Measurements from ENCODE around the gene LRRC4C.

The LRRC4C gene

DNA sequence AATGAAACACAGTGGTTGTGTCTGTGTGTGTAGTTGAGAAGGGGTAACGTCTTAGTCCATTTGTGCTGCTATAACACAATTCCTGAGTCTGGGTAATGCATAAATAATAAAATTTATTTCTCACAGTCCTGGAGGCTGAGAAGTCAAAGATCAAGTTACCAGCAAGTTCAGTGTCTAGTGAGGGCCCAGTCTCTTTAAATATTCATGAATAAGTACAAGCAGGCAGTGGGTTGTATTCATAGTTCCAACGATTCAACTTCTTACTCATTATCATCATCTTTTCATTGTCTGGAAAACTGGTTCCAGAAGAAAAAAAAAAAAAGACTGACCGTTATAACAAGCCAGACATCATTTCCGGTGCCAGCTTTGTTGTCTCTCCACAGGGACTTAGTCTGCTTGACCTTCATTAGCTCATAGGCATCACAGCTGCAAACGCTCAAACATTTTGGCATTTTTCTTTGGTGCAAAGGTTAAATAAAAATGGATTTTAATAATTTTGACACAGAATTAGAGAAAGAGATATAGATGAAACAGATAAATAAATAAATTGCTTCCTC lies 1297.5 kb downstream of the LRRC4C start:
- Histone ChIP-seq H3K27ac (no peak overlapping the region), H3K27me3 (no peaks in the 10 kb centered on the region), H3K9me3 (replicated peaks in 1 of 11) (peaks cover 0 to 7% (median 0%) of the 10 kb centered on the region in 11 experiments; a peak in 4 of 22 replicates), H3K4me1 (no peaks in the 10 kb centered on the region; a peak in 1 of 20 replicates), H3K4me2 (no peak overlapping the region), H3K4me3 (no peak overlapping the region), H4K20me1 (no peaks in the 10 kb centered on the region), H3K9ac (no peak overlapping the region), H3K36me3 (no peaks in the 10 kb centered on the region)
- TF ChIP-seq Cebpa-rat (IDR thresholded peaks at IDR 0.05) = no peak

DNA sequence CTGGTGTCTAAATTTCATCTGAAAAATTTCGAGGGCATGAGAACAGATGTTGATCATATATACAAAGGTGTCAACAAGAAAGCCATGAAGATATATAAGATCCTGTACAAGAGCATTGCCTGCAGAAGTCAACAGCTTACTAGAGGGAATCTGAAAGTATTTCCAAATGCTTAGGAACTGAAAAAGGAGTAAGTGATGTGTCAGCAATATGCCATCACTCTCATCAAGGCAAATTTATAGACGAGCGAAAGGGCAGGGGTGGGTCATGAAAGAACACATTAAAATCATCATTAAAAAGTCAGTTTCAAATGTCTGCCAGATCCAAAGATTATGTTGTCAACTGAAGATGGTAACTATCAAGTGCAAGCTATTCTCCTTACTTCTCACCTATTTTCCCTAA lies 1299.0 kb downstream of the LRRC4C start:
- no peak for TF ChIP-seq Cebpa-rat (IDR thresholded peaks at IDR 0.05)
- Histone ChIP-seq H3K4me3 (no peak overlapping the region), H3K27me3 (no peaks in the 10 kb centered on the region), H3K27ac (no peak overlapping the region), H3K9me3 (replicated peaks in 1 of 11) (peaks cover 0 to 11% (median 0%) of the 10 kb centered on the region in 11 experiments; a peak in 4 of 22 replicates), H3K4me2 (no peak overlapping the region), H3K9ac (no peak overlapping the region), H3K4me1 (no peaks in the 10 kb centered on the region; a peak in 1 of 20 replicates), H4K20me1 (no peaks in the 10 kb centered on the region), H3K36me3 (no peaks in the 10 kb centered on the region)

DNA sequence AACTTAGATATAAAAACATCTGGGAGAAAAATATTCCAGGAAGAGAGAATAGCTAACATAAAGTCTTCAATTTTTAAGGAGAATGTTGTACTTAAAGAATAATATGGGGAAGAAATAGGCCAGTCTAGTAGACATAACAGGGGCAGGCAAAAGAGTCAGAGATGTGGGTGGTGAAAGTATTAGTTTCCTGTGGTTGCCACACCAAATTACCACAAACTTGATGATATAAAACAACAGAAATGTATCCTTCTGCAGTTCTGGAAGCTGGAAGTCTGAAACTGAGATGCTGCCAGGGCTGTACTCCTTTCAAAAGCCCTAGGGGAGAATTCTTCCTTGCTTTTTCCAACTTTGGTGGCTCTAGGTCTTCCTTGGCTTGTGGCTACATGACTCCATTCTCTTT lies 1309.7 kb downstream of the LRRC4C start:
- H4K20me1 ChIP-seq = no peaks in the 10 kb centered on the region
- H3K27me3 ChIP-seq = no peaks in the 10 kb centered on the region
- H3K36me3 ChIP-seq = no peaks in the 10 kb centered on the region
- peaks cover 0 to 13% (median 8%) of the 10 kb centered on the region in 11 experiments; a peak in 10 of 22 replicates for H3K9me3 ChIP-seq (replicated peaks in 1 of 11)
- 0 out of 20 replicates have a peak, but pooled peaks cover 0 to 4% (median 0%) of the 10 kb centered on the region in 10 experiments for H3K4me1 ChIP-seq
- TF ChIP-seq Cebpa-rat (IDR thresholded peaks at IDR 0.05) = no peak
- no peak overlapping the region for H3K4me3 ChIP-seq
- no peak overlapping the region for H3K9ac ChIP-seq
- peak overlapping the region in 2 of 11 experiments; percentile 10 to 20; a peak in 2 of 22 replicates for H3K4me2 ChIP-seq
- H3K27ac ChIP-seq = no peak overlapping the region

DNA sequence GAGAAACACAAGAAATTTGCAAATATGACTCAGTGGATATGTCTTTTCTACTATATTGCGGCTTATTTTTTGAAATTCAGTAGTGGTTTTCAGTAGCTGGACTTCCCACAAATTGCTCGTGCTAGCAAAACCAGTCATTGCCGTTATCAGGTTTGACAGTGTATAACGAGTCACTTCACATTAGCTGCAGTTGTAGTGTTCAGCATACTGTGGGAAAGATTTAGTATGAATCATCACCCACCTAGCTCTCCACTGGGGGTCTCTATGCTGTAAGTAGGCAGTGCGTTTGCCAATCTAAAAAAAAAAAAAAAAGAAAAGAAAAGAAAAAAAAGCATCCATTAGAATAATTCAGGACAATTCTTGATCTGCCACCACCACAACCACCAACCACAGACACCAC lies 1318.9 kb downstream of the LRRC4C start:
- no peak overlapping the region for H3K27ac ChIP-seq
- H3K9me3 ChIP-seq (replicated peaks in 1 of 11) = no peaks in the 10 kb centered on the region
- H3K36me3 ChIP-seq = no peaks in the 10 kb centered on the region
- H3K9ac ChIP-seq = no peak overlapping the region
- no peak for TF ChIP-seq Cebpa-rat (IDR thresholded peaks at IDR 0.05)
- no peak overlapping the region for H3K4me3 ChIP-seq
- no peaks in the 10 kb centered on the region for H4K20me1 ChIP-seq
- no peaks in the 10 kb centered on the region for H3K4me1 ChIP-seq
- H3K27me3 ChIP-seq = no peaks in the 10 kb centered on the region
- no peak overlapping the region for H3K4me2 ChIP-seq

DNA sequence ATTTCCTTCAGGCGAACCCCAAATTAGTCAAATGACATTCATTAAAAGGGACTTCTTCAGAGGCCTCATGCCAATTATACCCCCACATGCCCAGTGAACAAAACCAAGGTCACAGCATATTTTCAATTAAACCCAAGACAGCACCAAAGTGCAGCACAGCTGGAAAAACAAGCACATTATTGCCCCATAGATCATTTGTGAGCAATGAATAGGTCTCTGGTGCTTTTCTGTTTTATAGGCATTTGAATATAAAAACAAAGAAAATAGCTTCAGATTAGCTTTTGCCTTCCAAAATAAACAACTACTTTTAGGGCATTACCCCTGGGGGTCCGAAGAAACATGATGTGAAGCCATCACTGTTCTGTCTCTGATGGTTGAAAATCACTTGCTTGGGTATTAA lies 1319.9 kb downstream of the LRRC4C start:
- no peak overlapping the region for H3K4me2 ChIP-seq
- no peak overlapping the region for H3K27ac ChIP-seq
- no peaks in the 10 kb centered on the region for H3K27me3 ChIP-seq
- H3K9ac ChIP-seq = no peak overlapping the region
- H3K9me3 ChIP-seq (replicated peaks in 1 of 11) = no peaks in the 10 kb centered on the region
- no peak overlapping the region for H3K4me3 ChIP-seq
- no peak for TF ChIP-seq Cebpa-rat (IDR thresholded peaks at IDR 0.05)
- H3K4me1 ChIP-seq = no peaks in the 10 kb centered on the region
- H4K20me1 ChIP-seq = no peaks in the 10 kb centered on the region
- H3K36me3 ChIP-seq = no peaks in the 10 kb centered on the region

DNA sequence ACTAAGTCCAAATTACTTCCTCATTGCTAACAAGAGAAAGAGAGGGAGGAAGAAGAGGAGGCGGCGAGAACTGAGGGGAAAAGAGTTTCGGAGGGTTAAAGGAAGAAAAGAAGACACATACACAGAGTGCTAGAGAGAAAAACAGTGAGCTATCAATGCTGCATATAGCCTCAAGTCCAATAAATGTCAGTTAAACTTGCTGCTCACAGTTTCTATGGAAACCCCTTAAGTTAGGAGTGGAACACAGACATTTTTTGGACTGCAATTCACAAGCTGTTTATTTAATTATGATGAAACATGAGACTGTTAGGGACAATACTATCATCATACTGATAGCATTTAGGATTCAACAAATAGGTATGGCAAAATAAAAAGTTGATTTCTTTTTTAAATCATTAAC lies 1320.4 kb downstream of the LRRC4C start:
- no peak overlapping the region for H3K27ac ChIP-seq
- no peaks in the 10 kb centered on the region for H3K27me3 ChIP-seq
- H3K4me3 ChIP-seq = no peak overlapping the region
- no peaks in the 10 kb centered on the region for H3K36me3 ChIP-seq
- H3K4me1 ChIP-seq = no peaks in the 10 kb centered on the region
- TF ChIP-seq Cebpa-rat (IDR thresholded peaks at IDR 0.05) = no peak
- no peak overlapping the region for H3K9ac ChIP-seq
- no peaks in the 10 kb centered on the region for H3K9me3 ChIP-seq (replicated peaks in 1 of 11)
- no peaks in the 10 kb centered on the region for H4K20me1 ChIP-seq
- no peak overlapping the region for H3K4me2 ChIP-seq

DNA sequence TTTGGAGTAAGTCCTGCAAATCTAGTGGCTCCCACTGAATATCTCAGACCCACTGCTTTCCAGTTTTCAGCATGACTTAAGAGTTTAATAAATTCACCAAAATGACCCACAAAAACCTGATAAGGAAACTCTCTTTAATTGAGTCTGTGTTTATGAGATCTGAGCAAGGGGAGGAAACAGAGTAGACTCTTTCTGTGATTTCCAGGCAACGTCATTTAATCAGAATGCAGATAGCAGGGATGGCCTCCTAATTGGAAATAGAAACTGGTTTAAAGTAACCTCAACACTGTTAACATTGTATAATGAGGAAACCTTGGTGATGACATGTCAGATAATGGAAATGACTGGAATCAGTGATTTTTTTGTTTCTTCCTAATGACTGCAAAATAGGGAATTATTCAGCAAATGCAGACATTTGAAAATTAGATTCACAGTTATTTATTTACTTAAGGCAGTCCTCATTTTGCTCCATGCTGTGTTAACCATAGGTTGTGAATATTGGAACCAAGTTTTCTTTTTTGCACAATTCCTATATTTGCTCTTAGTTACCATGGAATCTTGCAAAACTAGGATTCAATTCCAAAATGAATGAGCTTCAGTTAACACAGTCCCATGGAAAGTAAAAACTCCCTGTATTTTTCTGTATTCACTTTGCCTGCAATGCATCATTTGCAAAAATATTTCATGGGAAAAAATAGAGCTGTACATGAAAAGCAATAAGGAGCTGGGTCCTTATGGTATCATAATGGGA lies 1324.5 kb downstream of the LRRC4C start:
- no peak overlapping the region for H3K4me2 ChIP-seq
- H3K4me1 ChIP-seq = peaks cover 0 to 7% (median 0%) of the 10 kb centered on the region in 10 experiments; a peak in 1 of 20 replicates
- no peak overlapping the region for H3K27ac ChIP-seq
- no peak for TF ChIP-seq Cebpa-rat (IDR thresholded peaks at IDR 0.05)
- H3K9ac ChIP-seq = no peak overlapping the region
- H3K27me3 ChIP-seq = no peaks in the 10 kb centered on the region
- H4K20me1 ChIP-seq = no peaks in the 10 kb centered on the region
- H3K9me3 ChIP-seq (replicated peaks in 1 of 11) = no peaks in the 10 kb centered on the region
- H3K36me3 ChIP-seq = no peaks in the 10 kb centered on the region
- no peak overlapping the region for H3K4me3 ChIP-seq

DNA sequence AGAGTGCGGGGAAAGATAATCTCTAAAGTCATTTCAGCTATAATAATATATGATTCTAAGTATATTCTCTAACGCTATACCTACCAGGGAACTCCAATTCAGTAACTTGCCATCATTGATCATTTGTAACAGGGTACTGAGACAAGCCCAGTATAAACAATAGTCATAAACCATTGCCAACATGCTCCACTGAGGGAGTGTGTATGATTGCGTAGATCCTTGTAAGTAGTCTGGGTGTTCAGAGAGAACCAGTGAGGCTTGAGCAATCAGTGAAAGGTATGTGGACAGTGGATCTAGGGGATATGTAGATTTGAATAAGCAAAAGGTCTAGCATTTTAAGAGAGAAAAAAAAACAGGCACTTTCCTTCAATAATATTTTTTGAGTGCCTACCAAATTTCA lies 1326.0 kb downstream of the LRRC4C start:
- H3K9ac ChIP-seq = no peak overlapping the region
- no peaks in the 10 kb centered on the region for H3K36me3 ChIP-seq
- no peak for TF ChIP-seq Cebpa-rat (IDR thresholded peaks at IDR 0.05)
- H3K9me3 ChIP-seq (replicated peaks in 1 of 11) = no peaks in the 10 kb centered on the region
- H3K4me3 ChIP-seq = no peak overlapping the region
- H3K4me2 ChIP-seq = no peak overlapping the region
- H3K4me1 ChIP-seq = peaks cover 0 to 8% (median 0%) of the 10 kb centered on the region in 10 experiments; a peak in 1 of 20 replicates
- no peaks in the 10 kb centered on the region for H3K27me3 ChIP-seq
- no peak overlapping the region for H3K27ac ChIP-seq
- no peaks in the 10 kb centered on the region for H4K20me1 ChIP-seq

DNA sequence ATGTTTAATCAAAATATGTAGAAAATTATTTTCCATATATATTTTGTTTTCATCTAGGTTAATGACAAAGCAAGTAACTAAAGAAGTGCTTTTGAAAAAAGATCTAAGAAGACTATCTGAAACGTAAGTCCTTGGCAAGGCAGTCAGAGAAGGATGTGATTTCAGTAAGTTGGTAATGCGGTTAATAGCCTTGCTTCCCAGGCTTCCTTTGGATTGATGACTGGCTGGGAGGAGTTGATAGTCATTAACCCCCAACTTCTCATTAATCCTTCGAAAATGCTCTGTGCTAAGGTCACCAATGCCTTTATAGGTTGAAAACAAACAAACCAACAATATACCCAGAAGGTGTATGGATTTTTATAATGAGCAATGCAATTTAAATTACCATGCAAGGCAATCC lies 1326.5 kb downstream of the LRRC4C start:
- Histone ChIP-seq H3K27ac (no peak overlapping the region), H3K9ac (no peak overlapping the region), H3K4me3 (no peak overlapping the region), H3K9me3 (replicated peaks in 1 of 11) (no peaks in the 10 kb centered on the region), H4K20me1 (no peaks in the 10 kb centered on the region), H3K27me3 (no peaks in the 10 kb centered on the region), H3K36me3 (no peaks in the 10 kb centered on the region), H3K4me2 (no peak overlapping the region), H3K4me1 (peaks cover 0 to 8% (median 0%) of the 10 kb centered on the region in 10 experiments; a peak in 1 of 20 replicates)
- no peak for TF ChIP-seq Cebpa-rat (IDR thresholded peaks at IDR 0.05)

DNA sequence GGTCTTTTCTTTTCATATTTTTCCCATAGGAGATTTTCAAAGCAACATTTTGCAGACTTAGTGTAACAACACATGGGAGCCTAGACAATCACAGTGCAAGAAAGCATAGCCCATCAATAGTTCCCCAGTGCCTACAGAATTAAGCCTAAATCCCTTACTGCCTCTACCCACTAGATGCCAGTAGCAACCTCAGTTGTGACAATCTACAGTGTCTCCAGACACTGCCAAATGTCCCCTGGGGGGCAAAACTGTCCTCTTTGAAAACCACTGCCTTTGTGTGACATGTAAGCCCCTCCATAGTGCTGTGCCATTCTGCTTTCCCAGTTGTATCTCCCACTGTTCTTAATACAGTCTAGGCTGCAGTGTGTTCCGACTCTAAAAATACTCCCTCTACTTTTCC lies 1329.0 kb downstream of the LRRC4C start:
- Histone ChIP-seq H3K27me3 (no peaks in the 10 kb centered on the region), H3K9ac (no peak overlapping the region), H3K36me3 (no peaks in the 10 kb centered on the region), H3K4me1 (peaks cover 0 to 8% (median 0%) of the 10 kb centered on the region in 10 experiments; a peak in 1 of 20 replicates), H3K9me3 (replicated peaks in 1 of 11) (no peaks in the 10 kb centered on the region), H4K20me1 (no peaks in the 10 kb centered on the region), H3K27ac (no peak overlapping the region), H3K4me3 (no peak overlapping the region), H3K4me2 (no peak overlapping the region)
- no peak for TF ChIP-seq Cebpa-rat (IDR thresholded peaks at IDR 0.05)
